HEK293T (cell line): ENCODE measurements around the gene WDR45B.

ENCODE experiments used
- CTCF ChIA-PET: fragments of 350-600 bp; formaldehyde crosslinking; extraction: SDS; loops from one replicate; lab custom pipeline; 2021; ENCODE audit warnings: antibody characterized with exemption, inconsistent platforms; lab: Yijun Ruan, JAX
- POLR2A ChIA-PET: fragments of 350-600 bp; formaldehyde crosslinking; extraction: SDS; loops from one replicate; lab custom pipeline; 2020; ENCODE audit warnings: antibody characterized with exemption, inconsistent platforms; lab: Yijun Ruan, JAX
- DNase-seq: peaks from one replicate; pipeline ENCODE4 v3.0.0; 2012; ENCODE audit warnings: mixed read lengths; ENCODE audit errors: extremely low spot score
- ARNT ChIP-seq: fragments of 450-650 bp; IDR thresholded peaks from 2 replicates; pipeline ENCODE4 v1.6.1; 2017; ENCODE audit warnings: mild to moderate bottlenecking
- BHLHE40 ChIP-seq: fragments of 450-650 bp; IDR thresholded peaks from 2 replicates; pipeline ENCODE4 v1.6.1; 2016; ENCODE audit warnings: mild to moderate bottlenecking, moderate library complexity, borderline replicate concordance
- CTBP1 ChIP-seq: fragments of 450-650 bp; IDR thresholded peaks from 2 replicates; pipeline ENCODE4 v1.6.1; 2016; ENCODE audit warnings: borderline replicate concordance
- ELF4 ChIP-seq: fragments of 450-650 bp; IDR thresholded peaks from 2 replicates; pipeline ENCODE4 v1.6.1; 2017; ENCODE audit warnings: antibody characterized with exemption
- FOXA1 ChIP-seq: fragments of 450-650 bp; IDR thresholded peaks from 2 replicates; pipeline ENCODE4 v1.6.1; 2016; ENCODE audit warnings: mild to moderate bottlenecking
- FOXK2 ChIP-seq: fragments of 450-650 bp; IDR thresholded peaks from 2 replicates; pipeline ENCODE4 v1.6.1; 2016; ENCODE audit warnings: mild to moderate bottlenecking
- FOXM1 ChIP-seq: fragments of 450-650 bp; IDR thresholded peaks from 2 replicates; pipeline ENCODE4 v1.6.1; 2017; ENCODE audit warnings: mild to moderate bottlenecking, borderline replicate concordance
- HDGF ChIP-seq: fragments of 450-650 bp; IDR thresholded peaks from 2 replicates; pipeline ENCODE4 v1.6.1; 2017; ENCODE audit warnings: antibody characterized with exemption, borderline replicate concordance
- L3MBTL2 ChIP-seq: fragments of 450-650 bp; conservative IDR thresholded peaks from 2 replicates; pipeline ENCODE4 v1.6.1; 2016; ENCODE audit warnings: mild to moderate bottlenecking
- LEF1 ChIP-seq: fragments of 450-650 bp; IDR thresholded peaks from 2 replicates; pipeline ENCODE4 v1.6.1; 2017; ENCODE audit warnings: mild to moderate bottlenecking, borderline replicate concordance
- NFRKB ChIP-seq: fragments of 450-650 bp; IDR thresholded peaks from 2 replicates; pipeline ENCODE4 v1.6.1; 2016; ENCODE audit warnings: mild to moderate bottlenecking, moderate library complexity
- PKNOX1 ChIP-seq: fragments of 450-650 bp; IDR thresholded peaks from 2 replicates; pipeline ENCODE4 v1.6.1; 2016
- SP1 ChIP-seq: fragments of 450-650 bp; IDR thresholded peaks from 2 replicates; pipeline ENCODE4 v1.6.1; 2017
- SUZ12 ChIP-seq: fragments of 450-650 bp; IDR thresholded peaks from 2 replicates; pipeline ENCODE4 v1.6.1; 2016; ENCODE audit warnings: mild to moderate bottlenecking
- TARDBP ChIP-seq: fragments of 450-650 bp; IDR thresholded peaks from 2 replicates; pipeline ENCODE4 v1.6.1; 2016
- ZNF384 ChIP-seq: fragments of 450-650 bp; IDR thresholded peaks from 2 replicates; pipeline ENCODE4 v1.6.1; 2016

WDR45B gene

GRCh38 chr17:82615084-82616020 is 32.9 kb downstream of the WDR45B start:
- POLR2A ChIA-PET = no interaction called here
- no peak for DNase-seq
- CTCF ChIA-PET = no interaction called here
- TF ChIP-seq FOXM1 (no peak), L3MBTL2 (no peak), PKNOX1 (no peak), FOXK2 (no peak), TARDBP (no peak), BHLHE40 (no peak), SUZ12 (no peak), FOXA1 (no peak), LEF1 (no peak), HDGF (no peak), ARNT (no peak)

GRCh38 chr17:82614095-82614631 is 34.1 kb downstream of the WDR45B start:
- DNase-seq = no peak
- CTCF ChIA-PET = no interaction called here
- TF ChIP-seq FOXM1 = no peak
- TF ChIP-seq ZNF384 = no peak
- TF ChIP-seq ELF4 = no peak
- POLR2A ChIA-PET = no interaction called here

- no peak for TF ChIP-seq BHLHE40
- TF ChIP-seq LEF1 = no peak
- TF ChIP-seq SP1 = no peak
- TF ChIP-seq SUZ12 = no peak
- TF ChIP-seq NFRKB = no peak
- TF ChIP-seq HDGF = no peak
- TF ChIP-seq TARDBP = no peak
- TF ChIP-seq PKNOX1 = no peak
- TF ChIP-seq CTBP1 = no peak
- no peak for TF ChIP-seq FOXA1
- TF ChIP-seq L3MBTL2 = no peak
- POLR2A ChIA-PET = no interaction called here
- no peak for DNase-seq
- CTCF ChIA-PET = no interaction called here
Observed at GRCh38 chr17:82613283-82614094, 34.8 kb downstream of the WDR45B start.

GRCh38 chr17:82611140-82612058 is 36.8 kb downstream of the WDR45B start:
- TF ChIP-seq TARDBP = no peak
- TF ChIP-seq ARNT = no peak
- TF ChIP-seq ELF4 = no peak
- no peak for TF ChIP-seq L3MBTL2
- TF ChIP-seq CTBP1 = no peak
- ChIA-PET CTCF (no interaction called here), POLR2A (no interaction called here)
- DNase-seq = no peak

GRCh38 chr17:82609655-82610054 is 38.6 kb downstream of the WDR45B start:
- TF ChIP-seq CTBP1 = no peak
- no peak for TF ChIP-seq FOXM1
- POLR2A ChIA-PET = no interaction called here
- no peak for DNase-seq
- CTCF ChIA-PET = no interaction called here

GRCh38 chr17:82608816-82609215 is 39.4 kb downstream of the WDR45B start:
- no peak for DNase-seq
- CTCF ChIA-PET = no interaction called here
- POLR2A ChIA-PET = no interaction called here
- TF ChIP-seq HDGF = no peak
- TF ChIP-seq FOXA1 = no peak
- no peak for TF ChIP-seq CTBP1
- TF ChIP-seq SUZ12 = no peak
- TF ChIP-seq ELF4 = no peak
- no peak for TF ChIP-seq LEF1
- TF ChIP-seq ARNT = no peak
- TF ChIP-seq TARDBP = no peak
